IMR-90 (cell line): ENCODE data around the gene EFS. TPM values are rescaled to one million over a fixed set of nuclear protein-coding genes. Genes with fewer than 3 reads are reported as not detected.
"Not testable (repeated sequence)": the region's sequence is repeated elsewhere in the genome, so short reads cannot be mapped to it uniquely, and the experiment has no call there.

Experiments used
- ATAC-seq: fragments of 200-7000 bp; cut with Tn5 transposase; 2 replicates; pipeline ENCODE4 v1.9.1; 2020; ENCODE audit warnings: low read depth, mild to moderate bottlenecking, moderate library complexity
- BruUV-seq: library from RNA; stranded (reverse); fragments of 400-500 nt; replicated peaks from 2 replicates; lab custom pipeline; 2021; lab: Mats Ljungman, UMichigan
- CTCF ChIA-PET: fragments of 300-600 bp; formaldehyde crosslinking; extraction: SDS; loops from one replicate; lab custom pipeline; 2021; ENCODE audit warnings: antibody characterized with exemption; lab: Yijun Ruan, JAX
- POLR2A ChIA-PET: fragments of 300-600 bp; sonication (Branson Sonifier 250); formaldehyde crosslinking; loops from one replicate; lab custom pipeline; 2022; ENCODE audit warnings: antibody characterized with exemption; ENCODE audit not compliant: unreplicated experiment; lab: Charles Lee
- DNase-seq: peaks from one replicate; pipeline ENCODE4 v3.0.0; 2013
- H2AFZ ChIP-seq: replicated peaks from 2 replicates; pipeline ENCODE3; 2013; ENCODE audit warnings: low read length, mild to moderate bottlenecking; ENCODE audit not compliant: poor library complexity
- H2AK5ac ChIP-seq: 2 replicates; pipeline ENCODE4 v1.6.1; 2013; ENCODE audit warnings: low read depth, low read length, inconsistent platforms
- H2AK9ac ChIP-seq: replicated peaks from 2 replicates; pipeline ENCODE3; 2013; ENCODE audit warnings: mild to moderate bottlenecking, low read depth, low read length, moderate library complexity; ENCODE audit not compliant: poor library complexity
- H2BK120ac ChIP-seq: 2 replicates; pipeline ENCODE4 v1.6.1; 2013; ENCODE audit warnings: low read depth, low read length, inconsistent platforms
- H2BK15ac ChIP-seq: 3 replicates; pipeline ENCODE4 v1.6.1; 2013; ENCODE audit warnings: low read depth, low read length, inconsistent platforms
- H2BK20ac ChIP-seq: 2 replicates; pipeline ENCODE4 v1.6.1; 2013; ENCODE audit warnings: low read depth, mild to moderate bottlenecking, inconsistent platforms, low read length, moderate library complexity
- H2BK5ac ChIP-seq: 2 replicates; pipeline ENCODE4 v1.6.1; 2013; ENCODE audit warnings: mild to moderate bottlenecking, low read depth, low read length, inconsistent platforms; ENCODE audit not compliant: poor library complexity, severe bottlenecking
- H3K14ac ChIP-seq: replicated peaks from 2 replicates; pipeline ENCODE4 v1.6.1; 2013; ENCODE audit warnings: low read depth, low read length, inconsistent platforms
- H3K18ac ChIP-seq: 2 replicates; pipeline ENCODE4 v1.6.1; 2013; ENCODE audit warnings: low read depth, low read length, control low read depth
- H3K23ac ChIP-seq: 2 replicates; pipeline ENCODE4 v1.6.1; 2013; ENCODE audit warnings: low read depth, low read length, inconsistent platforms
- H3K27ac ChIP-seq: 2 replicates; pipeline ENCODE4 v1.5.1; 2013; ENCODE audit warnings: mild to moderate bottlenecking, control low read depth, low read length; ENCODE audit not compliant: insufficient read depth
- H3K27me3 ChIP-seq: 2 replicates; pipeline ENCODE4 v1.6.1; 2013; ENCODE audit warnings: low read length; ENCODE audit not compliant: control insufficient read depth, insufficient read depth
- H3K36me3 ChIP-seq: 2 replicates; pipeline ENCODE4 v1.6.1; 2013; ENCODE audit warnings: low read length, mixed read lengths; ENCODE audit not compliant: control insufficient read depth, insufficient read depth
- H3K4ac ChIP-seq: 2 replicates; pipeline ENCODE4 v1.6.1; 2013; ENCODE audit warnings: low read depth, low read length, inconsistent platforms
- H3K4me1 ChIP-seq: 2 replicates; pipeline ENCODE4 v1.6.1; 2013; ENCODE audit warnings: low read length, mixed read lengths; ENCODE audit not compliant: control insufficient read depth, insufficient read depth
- H3K4me2 ChIP-seq: 2 replicates; pipeline ENCODE4 v1.6.1; 2013; ENCODE audit warnings: low read depth, mild to moderate bottlenecking, control low read depth, low read length, moderate library complexity
- H3K4me3 ChIP-seq: 2 replicates; pipeline ENCODE4 v1.5.1; 2013; ENCODE audit warnings: low read depth, mild to moderate bottlenecking, control low read depth, low read length, moderate library complexity; ENCODE audit not compliant: insufficient read depth
- H3K56ac ChIP-seq: 2 replicates; pipeline ENCODE4 v1.6.1; 2013; ENCODE audit warnings: low read length, inconsistent platforms; ENCODE audit not compliant: insufficient read depth; ENCODE audit errors: extremely low read depth
- H3K79me1 ChIP-seq, 2 experiments: 2 replicates each; pipeline ENCODE4 v1.6.1; 2013; ENCODE audit warnings: low read length in 2 of 2, inconsistent platforms in 1 of 2, low read depth in 1 of 2
- H3K9ac ChIP-seq: 2 replicates; pipeline ENCODE4 v1.6.1; 2013; ENCODE audit warnings: low read depth, low read length, control low read depth
- H3K9me1 ChIP-seq: 2 replicates; pipeline ENCODE4 v1.6.1; 2013; ENCODE audit warnings: low read length, inconsistent platforms; ENCODE audit not compliant: insufficient read depth
- H3K9me3 ChIP-seq: 2 replicates; pipeline ENCODE4 v1.6.1; 2013; ENCODE audit warnings: low read length; ENCODE audit not compliant: control insufficient read depth, insufficient read depth
- H4K20me1 ChIP-seq: 2 replicates; pipeline ENCODE4 v1.6.1; 2013; ENCODE audit warnings: low read length, inconsistent platforms; ENCODE audit not compliant: insufficient read depth
- H4K5ac ChIP-seq: 2 replicates; pipeline ENCODE4 v1.6.1; 2013; ENCODE audit warnings: mild to moderate bottlenecking, low read depth, low read length, control low read depth
- H4K8ac ChIP-seq, 2 experiments: 2 replicates each; pipeline ENCODE4 v1.6.1; 2013; ENCODE audit warnings: low read depth in 2 of 2, low read length in 2 of 2, control low read depth in 1 of 2, inconsistent platforms in 1 of 2
- H4K91ac ChIP-seq: 2 replicates; pipeline ENCODE4 v1.6.1; 2013; ENCODE audit warnings: low read depth, low read length, inconsistent platforms; ENCODE audit not compliant: insufficient read depth
- CEBPB ChIP-seq: IDR thresholded peaks from 2 replicates; pipeline ENCODE4 v1.6.1; 2012; ENCODE audit warnings: low read depth, low read length, improper control_type of control experiment
- FOS ChIP-seq: fragments of 150-350 bp; IDR thresholded peaks from 2 replicates; pipeline ENCODE4 v1.6.1; 2016; ENCODE audit warnings: low read depth, low read length
- MAFK ChIP-seq: IDR thresholded peaks from 2 replicates; pipeline ENCODE4 v1.6.1; 2012; ENCODE audit warnings: low read depth, low read length, improper control_type of control experiment
- MXI1 ChIP-seq: IDR thresholded peaks from 2 replicates; pipeline ENCODE4 v1.6.1; 2012; ENCODE audit warnings: low read depth, mild to moderate bottlenecking, low read length, moderate library complexity, borderline replicate concordance
- RCOR1 ChIP-seq: IDR thresholded peaks from 2 replicates; pipeline ENCODE4 v1.6.1; 2012; ENCODE audit warnings: mild to moderate bottlenecking, low read length, improper control_type of control experiment; ENCODE audit not compliant: insufficient replicate concordance
- RFX5 ChIP-seq: IDR thresholded peaks from 2 replicates; pipeline ENCODE4 v1.8.0; 2012; ENCODE audit warnings: low read depth, mild to moderate bottlenecking, low read length, moderate library complexity
- WGBS, 2 experiments: methylation state at CpG; one replicate each; pipeline versions ENCODE4 v1.1.5 to v1.1.7; 2013; ENCODE audit warnings: missing lambda C conversion rate in 2 of 2; ENCODE audit not compliant: insufficient read length in 1 of 2; ENCODE audit errors: extremely low coverage in 2 of 2; 5-methylcytosine and 5-hydroxymethylcytosine counted together
- dilution Hi-C: fragments of 300-500 bp; cut with HindIII; formaldehyde crosslinking; loops from one replicate; pipeline ENCODE4 v1.14.3; 2018; ENCODE audit warnings: low sequenced_read_pairs; ENCODE audit not compliant: unreplicated experiment
- in situ Hi-C: fragments of 300-500 bp; cut with MboI; formaldehyde crosslinking; loops from 3 replicates; pipeline ENCODE4 v1.14.3; 2019; ENCODE audit warnings: low sequenced_read_pairs, inconsistent platforms, mixed read lengths
- intact Hi-C: fragments of 100-400 bp; cut with micrococcal nuclease; formaldehyde crosslinking; loops from 2 replicates; pipeline ENCODE4 v1.10.0; 2022
- polyA plus RNA-seq, 3 experiments: library from polyadenylated mRNA; depleted of rRNA; stranded (reverse); fragments of >200 nt; gene quantifications; 2 replicates each; pipeline ENCODE4 v1.2.3, GENCODE V29; 2012; ENCODE audit warnings: low replicate concordance in 1 of 3
- total RNA-seq: library from RNA; depleted of rRNA; stranded (reverse); fragments of >200 nt; gene quantifications from 2 replicates; pipeline ENCODE4 v1.2.3, GENCODE V29; 2012

EFS gene
- total and polyA plus RNA-seq, 2 of the 4 experiments (the other 2 are of a cell fraction): 2.2 to 11.6 TPM

GRCh38 chr14:23392613-23393012 lies 27.6 kb upstream of the EFS start:
- WGBS, 2 experiments: no CpG with 5 or more reads among the region's 7 CpGs
- dilution Hi-C loops: no loop called here

GRCh38 chr14:23389871-23390270 lies 24.9 kb upstream of the EFS start:
- intact Hi-C loops, H2AK5ac ChIP-seq, BruUV-seq, H4K8ac ChIP-seq, H2AK9ac ChIP-seq, H2AFZ ChIP-seq, H3K4ac ChIP-seq, H4K5ac ChIP-seq, POLR2A ChIA-PET, H3K27ac ChIP-seq, H4K20me1 ChIP-seq, H3K4me3 ChIP-seq, H3K23ac ChIP-seq, CTCF ChIA-PET, H3K36me3 ChIP-seq, H4K91ac ChIP-seq, H2BK20ac ChIP-seq, ATAC-seq, H3K14ac ChIP-seq, H3K56ac ChIP-seq, H2BK5ac ChIP-seq, H3K9me1 ChIP-seq, H3K9ac ChIP-seq, DNase-seq, H3K18ac ChIP-seq, H3K4me2 ChIP-seq, dilution Hi-C loops, H3K9me3 ChIP-seq, H2BK15ac ChIP-seq, H3K79me1 ChIP-seq, H3K4me1 ChIP-seq, H2BK120ac ChIP-seq, in situ Hi-C loops: not testable (repeated sequence)
- WGBS, 2 experiments: no CpG with 5 or more reads among the region's 19 CpGs
- H3K27me3 ChIP-seq: peaks cover 34% of the 10 kb centered on the region

More at GRCh38 chr14:23392613-23393012, 27.6 kb upstream of the EFS start:
- H3K36me3 ChIP-seq: no peaks in the 10 kb centered on the region
- in situ Hi-C loops (no loop called here), intact Hi-C loops (no loop called here)
- no peak overlapping the region for H3K18ac ChIP-seq
- no peak overlapping the region for H3K4ac ChIP-seq
- TF ChIP-seq RCOR1 (no peak), MXI1 (no peak), CEBPB (no peak), MAFK (no peak), RFX5 (no peak), FOS (no peak)
- BruUV-seq: no TSS peak
- H3K4me1 ChIP-seq: no peaks in the 10 kb centered on the region
- H3K9me3 ChIP-seq: no peaks in the 10 kb centered on the region
- H3K14ac ChIP-seq: no peak overlapping the region
- H3K4me3 ChIP-seq: no peak overlapping the region
- H4K91ac ChIP-seq: no peak overlapping the region
- H2BK20ac ChIP-seq: no peak overlapping the region
- no peaks in the 10 kb centered on the region for H4K20me1 ChIP-seq
- H3K4me2 ChIP-seq: no peak overlapping the region
- peaks cover 23% of the 10 kb centered on the region for H3K27me3 ChIP-seq
- CTCF ChIA-PET: no interaction called here
- ATAC-seq: no peak
- no peak overlapping the region for H2BK15ac ChIP-seq
- H2AK5ac ChIP-seq: no peak overlapping the region
- POLR2A ChIA-PET: no interaction called here
- H2BK120ac ChIP-seq: no peak overlapping the region
- no peak overlapping the region for H3K56ac ChIP-seq
- H3K9me1 ChIP-seq: no peaks in the 10 kb centered on the region
- no peak overlapping the region for H4K5ac ChIP-seq
- H3K79me1 ChIP-seq: no peaks in the 10 kb centered on the region
- no peak overlapping the region for H4K8ac ChIP-seq
- no peak overlapping the region for H2BK5ac ChIP-seq
- H3K9ac ChIP-seq: no peak overlapping the region
- no peak overlapping the region for H2AK9ac ChIP-seq
- no peak for DNase-seq
- H3K27ac ChIP-seq: no peak overlapping the region
- no peak overlapping the region for H2AFZ ChIP-seq
- H3K23ac ChIP-seq: no peak overlapping the region
